HepG2 (cell line): ENCODE results near the gene PRKCB. TPM values are rescaled to one million over a fixed set of nuclear protein-coding genes. Genes with fewer than 3 reads are reported as not detected.

ENCODE experiments used
- ATAC-seq: fragments of 200-7000 bp; cut with Tn5 transposase; 3 replicates; pipeline ENCODE4 v1.9.1; 2020; ENCODE audit warnings: mild to moderate bottlenecking, moderate library complexity
- BruUV-seq: library from RNA; stranded (reverse); fragments of 400-500 nt; replicated peaks from 2 replicates; lab custom pipeline; 2021; lab: Mats Ljungman, UMichigan
- CTCF ChIA-PET: fragments of 300-600 bp; formaldehyde crosslinking; extraction: SDS; loops from one replicate; lab custom pipeline; 2021; ENCODE audit warnings: low total read pairs, inconsistent platforms, low intra/inter-chr PET ratio; lab: Yijun Ruan, JAX
- POLR2A ChIA-PET: fragments of 350-600 bp; sonication (Branson Sonifier 250); formaldehyde crosslinking; loops from one replicate; lab custom pipeline; 2020; ENCODE audit warnings: antibody characterized with exemption, inconsistent platforms; lab: Yijun Ruan, JAX
- DNase-seq: peaks from one replicate; pipeline ENCODE4 v3.0.0-alpha.2; 2015; ENCODE audit warnings: low spot score
- FAIRE-seq: peaks from 3 replicates; lab custom pipeline; 2011; peaks lifted over from hg19 to GRCh38; lab: Jason Lieb, UNC
- H2AFZ ChIP-seq: one replicate; pipeline ENCODE4 v1.6.1; 2011; ENCODE audit warnings: low read length, inconsistent platforms
- H3K27ac ChIP-seq: fragments of 300-600 bp; 3 replicates; pipeline ENCODE4 v1.8.0; 2011; ENCODE audit warnings: mixed run types, mild to moderate bottlenecking, mixed read lengths, low read length, inconsistent platforms; ENCODE audit not compliant: insufficient read depth; ENCODE audit errors: extremely low read length
- H3K27me3 ChIP-seq, 2 experiments: fragments of 200-600 bp in 1 of 2; 2 replicates in 1 of 2; 3 replicates in 1 of 2; pipeline versions ENCODE4 v1.6.0 to v1.8.0; 2011; ENCODE audit warnings: low read length in 2 of 2, mild to moderate bottlenecking in 2 of 2, moderate library complexity in 2 of 2, inconsistent platforms in 1 of 2; ENCODE audit not compliant: insufficient read depth in 2 of 2, control insufficient read depth in 1 of 2
- H3K36me3 ChIP-seq, 2 experiments: fragments of 200-600 bp in 1 of 2; replicated peaks in 1 of 2; 2 replicates in 1 of 2; 3 replicates in 1 of 2; pipeline versions ENCODE4 v1.5.1 to v1.8.0; 2011; ENCODE audit warnings: low read length in 2 of 2, inconsistent platforms in 1 of 2; ENCODE audit not compliant: insufficient read depth in 2 of 2, control insufficient read depth in 1 of 2
- H3K4me1 ChIP-seq: 2 replicates; pipeline ENCODE4 v1.5.1; 2012; ENCODE audit warnings: low read length, inconsistent platforms; ENCODE audit not compliant: insufficient read depth
- H3K4me2 ChIP-seq: 2 replicates; pipeline ENCODE4 v1.6.0; 2011; ENCODE audit warnings: low read depth, low read length, inconsistent platforms
- H3K4me3 ChIP-seq, 3 experiments: fragments of 200-600 bp in 1 of 3; sonication (generic), shearing (Covaris generic) in 1 of 3; replicated peaks in 1 of 3; 2 replicates each; pipeline ENCODE4 v1.5.1; 2011 to 2016; ENCODE audit warnings: low read length in 3 of 3, inconsistent platforms in 2 of 3, low read depth in 2 of 3, mild to moderate bottlenecking in 2 of 3, control low read depth in 1 of 3, mixed read lengths in 1 of 3; ENCODE audit not compliant: insufficient read depth in 1 of 3
- H3K79me2 ChIP-seq: one replicate; pipeline ENCODE4 v1.6.1; 2011; ENCODE audit warnings: low read length, inconsistent platforms; ENCODE audit not compliant: insufficient read depth
- H3K9ac ChIP-seq: 2 replicates; pipeline ENCODE4 v1.6.0; 2011; ENCODE audit warnings: mild to moderate bottlenecking, low read depth, low read length, inconsistent platforms; ENCODE audit not compliant: insufficient read depth
- H3K9me3 ChIP-seq: 2 replicates; pipeline ENCODE4 v1.5.1; 2012; ENCODE audit warnings: mild to moderate bottlenecking, low read length
- H4K20me1 ChIP-seq: 2 replicates; pipeline ENCODE4 v1.6.0; 2011; ENCODE audit warnings: inconsistent platforms, mild to moderate bottlenecking, low read length, moderate library complexity; ENCODE audit not compliant: insufficient read depth
- AHDC1 ChIP-seq: sonication (generic); formaldehyde crosslinking; IDR thresholded peaks from 2 replicates; pipeline ENCODE4 v1.5.1; 2020; ENCODE audit warnings: mild to moderate bottlenecking, missing genetic modification reagents, borderline replicate concordance
- AKNA ChIP-seq: sonication (generic); formaldehyde crosslinking; IDR thresholded peaks from 2 replicates; pipeline ENCODE4 v1.4.0; 2020; ENCODE audit warnings: missing genetic modification reagents, borderline replicate concordance
- ELF3 ChIP-seq: IDR thresholded peaks from 2 replicates; pipeline ENCODE4 v1.6.1; 2016; ENCODE audit warnings: missing genetic modification reagents, missing compliant biosample characterization
- NCOR1 ChIP-seq: fragments of 200-600 bp; sonication (generic); IDR thresholded peaks from 2 replicates; pipeline ENCODE4 v1.7.0; 2017; ENCODE audit warnings: antibody characterized with exemption, low read length, borderline replicate concordance
- ZBTB7A ChIP-seq: sonication (generic); formaldehyde crosslinking; IDR thresholded peaks from 2 replicates; pipeline ENCODE4 v1.8.0; 2022; ENCODE audit warnings: mild to moderate bottlenecking, missing genetic modification reagents
- ZNF136 ChIP-seq: sonication (generic); formaldehyde crosslinking; IDR thresholded peaks from 2 replicates; pipeline ENCODE4 v1.8.1; 2022; ENCODE audit warnings: low read depth, mild to moderate bottlenecking, moderate library complexity, missing genetic modification reagents
- ZNF430 ChIP-seq: sonication (generic); formaldehyde crosslinking; IDR thresholded peaks from 2 replicates; pipeline ENCODE4 v1.9.0; 2021; ENCODE audit warnings: mild to moderate bottlenecking, missing genetic modification reagents
- ZNF441 ChIP-seq: sonication (generic); formaldehyde crosslinking; IDR thresholded peaks from 2 replicates; pipeline ENCODE4 v1.7.0; 2021; ENCODE audit warnings: missing genetic modification reagents, borderline replicate concordance
- ZNF704 ChIP-seq: sonication (generic); formaldehyde crosslinking; IDR thresholded peaks from 2 replicates; pipeline ENCODE4 v1.8.1; 2023; ENCODE audit warnings: mild to moderate bottlenecking, inconsistent platforms, moderate library complexity, missing genetic modification reagents, borderline replicate concordance
- WGBS: methylation state at CpG from one replicate; pipeline ENCODE4 v1.1.6; 2017; ENCODE audit warnings: low lambda C conversion rate; 5-methylcytosine and 5-hydroxymethylcytosine counted together
- in situ Hi-C: cut with HindIII; loops from 2 replicates; pipeline ENCODE4 v1.10.0; 2017; ENCODE audit warnings: low pct_unique_long_range_greater_than_20kb; ENCODE audit not compliant: extremely low pct_ligation_motif_present
- intact Hi-C: fragments of 100-400 bp; cut with micrococcal nuclease; formaldehyde crosslinking; loops from one replicate; pipeline ENCODE4 v1.10.0; 2022; ENCODE audit not compliant: unreplicated experiment
- polyA plus RNA-seq, 8 experiments: library from polyadenylated mRNA; depleted of rRNA in 3 of 8; stranded (reverse) in 7 of 8; unstranded in 1 of 8; fragments of >200 nt; fragmentation: Illumina TruSeq in 4 of 8; extraction: Trizol in 4 of 8; gene quantifications; 2 replicates each; pipeline versions ENCODE4 v1.2.1 to v1.2.3, GENCODE V29; 2011 to 2016; ENCODE audit warnings: low read depth in 4 of 8, missing spikeins in 1 of 8, mixed read lengths in 1 of 8; ENCODE audit not compliant: insufficient read depth in 1 of 8
- total RNA-seq, 5 experiments: library from RNA; depleted of rRNA; stranded (reverse); fragments of >200 nt; fragmentation: Illumina TruSeq; extraction: Trizol; gene quantifications; 2 replicates each; pipeline ENCODE4 v1.2.3, GENCODE V29; 2016; ENCODE audit warnings: low read depth in 1 of 5

The PRKCB gene
- total and polyA plus RNA-seq, 2 of the 13 experiments (the other 11 are each of a cell fraction or from before 2014, with no cell fraction given), result 0.01 TPM; not detected in 1

GRCh38 chr16:23857256-23857880, 21.6 kb downstream of the PRKCB start:
- intact Hi-C loops (no loop called here), in situ Hi-C loops (no loop called here)
- no TSS peak for BruUV-seq
- POLR2A ChIA-PET, result no interaction called here
- Histone ChIP-seq H2AFZ (no peak overlapping the region), H3K4me2 (no peak overlapping the region), H3K4me3 (no peak overlapping the region), H3K79me2 (no peaks in the 10 kb centered on the region), H3K27me3 (peaks cover 0 to 19% of the 10 kb centered on the region in 2 experiments; a peak in 4 of 5 replicates), H3K9me3 (no peaks in the 10 kb centered on the region), H3K36me3 (no peaks in the 10 kb centered on the region), H4K20me1 (no peaks in the 10 kb centered on the region), H3K27ac (no peak overlapping the region), H3K9ac (no peak overlapping the region), H3K4me1 (no peaks in the 10 kb centered on the region)
- 12% methylated on average over 11 of the region's 11 CpGs for WGBS
- DNase-seq (no peak), ATAC-seq (no peak), FAIRE-seq (no peak)
- CTCF ChIA-PET, result no interaction called here
- TF ChIP-seq ZNF430 (no peak), NCOR1 (no peak), AKNA (CRISPR knock-in tag) (no peak), AHDC1 (CRISPR knock-in tag) (no peak), ZBTB7A (CRISPR knock-in tag) (no peak), ELF3 (CRISPR knock-in tag) (no peak), ZNF136 (no peak), ZNF441 (CRISPR knock-in tag) (no peak), ZNF704 (no peak)
